Choroid plexus epithelial cell (primary cell): ENCODE results near the gene C1QB.
A peak's percentile ranks its signal among the peaks of the same experiment; 100 is the strongest.

Experiments
- DNase-seq: peaks from one replicate; pipeline ENCODE4 v3.0.0-alpha.2; 2010; ENCODE audit warnings: low read depth
- H3K4me3 ChIP-seq: 2 replicates; pipeline ENCODE4 v1.5.1; 2011; ENCODE audit warnings: low read depth, mild to moderate bottlenecking, control low read depth, low read length, moderate library complexity
- CTCF ChIP-seq: conservative IDR thresholded peaks from 2 replicates; pipeline ENCODE4 v1.5.1; 2011; ENCODE audit warnings: low read depth, mild to moderate bottlenecking, control low read depth, inconsistent platforms, low read length, moderate library complexity

Gene C1QB

GRCh38 chr1:22688466-22688865 is 35.4 kb downstream of the C1QB start:
- TF ChIP-seq CTCF = no peak
- H3K4me3 ChIP-seq = no peak overlapping the region
- no peak for DNase-seq

DNA sequence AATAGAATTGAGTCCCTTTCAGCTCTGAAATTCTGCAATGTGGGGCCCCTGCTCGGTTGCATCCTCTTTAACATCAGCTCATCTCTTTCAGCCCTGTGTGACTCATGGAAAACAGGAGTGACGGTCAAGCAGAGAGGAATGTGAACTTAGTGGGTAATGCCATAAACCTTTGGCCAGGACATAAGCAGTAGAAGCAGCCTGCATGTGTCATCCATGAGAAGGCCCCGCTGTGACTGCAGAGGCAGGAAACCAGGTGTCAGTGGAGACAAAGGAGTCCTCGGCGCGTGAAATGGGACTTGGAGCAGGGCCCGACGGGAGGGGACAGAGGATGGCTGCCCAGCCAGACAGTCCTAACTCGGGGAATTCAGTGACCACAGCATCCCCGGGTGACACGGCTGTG is 36.5 kb downstream of the C1QB start:
- TF ChIP-seq CTCF = no peak
- peak; percentile 81 for DNase-seq
- no peak overlapping the region for H3K4me3 ChIP-seq

GRCh38 chr1:22691031-22691753 is 38.2 kb downstream of the C1QB start:
- no peak for DNase-seq
- TF ChIP-seq CTCF = no peak
- H3K4me3 ChIP-seq = no peak overlapping the region

GRCh38 chr1:22694172-22694571 is 41.1 kb downstream of the C1QB start:
- H3K4me3 ChIP-seq = no peak overlapping the region
- no peak for DNase-seq

GRCh38 chr1:22696610-22697009 is 43.6 kb downstream of the C1QB start:
- no peak for TF ChIP-seq CTCF
- H3K4me3 ChIP-seq = no peak overlapping the region
- DNase-seq = no peak

More at GRCh38 chr1:22694172-22694571, 41.1 kb downstream of the C1QB start:
- no peak for TF ChIP-seq CTCF

DNA sequence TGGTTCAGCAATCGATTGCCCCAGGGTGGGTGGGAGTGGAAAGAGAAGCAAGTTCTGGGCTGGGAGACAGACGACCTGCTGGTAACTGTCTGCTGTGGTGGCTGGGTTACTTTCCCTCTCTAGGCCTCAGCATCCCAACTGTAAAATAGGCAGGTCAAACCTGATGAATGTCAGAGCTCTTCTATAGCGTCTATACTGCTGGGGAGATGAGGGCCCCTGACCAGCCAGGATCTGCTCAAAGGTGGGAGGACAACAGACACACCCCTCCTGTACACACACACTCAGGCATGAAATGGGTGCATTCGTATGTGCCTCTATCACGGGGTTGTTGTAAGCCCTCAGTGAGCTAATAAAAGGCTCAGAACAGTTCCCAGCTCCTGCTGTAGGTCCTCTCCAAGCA is 44.9 kb downstream of the C1QB start:
- no peak for TF ChIP-seq CTCF
- no peak overlapping the region for H3K4me3 ChIP-seq

More for the DNA sequence above, 44.9 kb downstream of the C1QB start:
- no peak for DNase-seq
